ENCODE data around the gene HOXA7.
A peak's percentile ranks its signal among the peaks of the same experiment; 100 is the strongest.

Gene HOXA7

DNA sequence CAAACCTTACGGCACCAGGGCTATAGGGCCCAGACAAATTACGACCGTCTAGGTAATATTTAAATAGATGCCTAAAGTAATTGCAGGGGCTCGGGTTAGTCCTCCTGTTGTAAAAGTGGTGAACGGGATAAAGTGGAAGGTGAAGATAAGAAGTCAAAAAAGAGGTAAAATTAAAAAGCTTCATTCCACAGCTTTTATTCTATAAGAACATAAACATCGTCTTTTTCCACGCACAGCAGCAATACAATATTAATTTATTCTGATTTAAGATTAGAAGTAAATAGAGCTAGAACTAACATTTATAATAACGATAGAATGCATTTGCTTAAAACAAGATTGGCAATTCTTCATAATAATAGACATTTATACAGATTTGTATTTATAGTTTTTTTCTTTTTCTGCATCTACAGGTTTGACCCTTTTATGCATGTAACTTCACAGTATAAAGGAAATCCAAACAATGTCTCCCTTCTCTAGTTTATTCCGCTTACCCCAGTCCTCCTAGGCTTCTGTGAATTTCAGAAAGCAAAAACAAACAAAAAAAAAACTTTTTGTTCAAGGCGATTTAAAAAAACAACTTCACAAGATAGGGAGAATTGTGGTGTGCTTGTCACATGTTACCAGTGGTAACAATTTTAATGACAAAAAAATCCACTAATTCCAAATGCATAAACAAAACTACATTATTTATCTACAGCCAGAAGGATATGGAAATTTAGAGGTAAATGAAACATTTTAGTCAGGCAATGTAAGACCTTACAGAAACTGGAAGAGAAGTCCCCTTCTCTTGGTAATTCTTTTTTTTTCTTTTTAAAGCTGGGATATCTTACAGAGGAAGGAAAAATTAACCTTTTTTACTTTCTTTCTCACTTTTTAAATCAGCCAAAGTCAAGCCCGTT, 14.2 kb upstream of the HOXA7 start:
- DNase-seq (ENCODE audit: low spot score), result no peak

GRCh38 chr7:27169658-27170425, 13.4 kb upstream of the HOXA7 start:
- no peak for DNase-seq (ENCODE audit: low spot score)

DNA sequence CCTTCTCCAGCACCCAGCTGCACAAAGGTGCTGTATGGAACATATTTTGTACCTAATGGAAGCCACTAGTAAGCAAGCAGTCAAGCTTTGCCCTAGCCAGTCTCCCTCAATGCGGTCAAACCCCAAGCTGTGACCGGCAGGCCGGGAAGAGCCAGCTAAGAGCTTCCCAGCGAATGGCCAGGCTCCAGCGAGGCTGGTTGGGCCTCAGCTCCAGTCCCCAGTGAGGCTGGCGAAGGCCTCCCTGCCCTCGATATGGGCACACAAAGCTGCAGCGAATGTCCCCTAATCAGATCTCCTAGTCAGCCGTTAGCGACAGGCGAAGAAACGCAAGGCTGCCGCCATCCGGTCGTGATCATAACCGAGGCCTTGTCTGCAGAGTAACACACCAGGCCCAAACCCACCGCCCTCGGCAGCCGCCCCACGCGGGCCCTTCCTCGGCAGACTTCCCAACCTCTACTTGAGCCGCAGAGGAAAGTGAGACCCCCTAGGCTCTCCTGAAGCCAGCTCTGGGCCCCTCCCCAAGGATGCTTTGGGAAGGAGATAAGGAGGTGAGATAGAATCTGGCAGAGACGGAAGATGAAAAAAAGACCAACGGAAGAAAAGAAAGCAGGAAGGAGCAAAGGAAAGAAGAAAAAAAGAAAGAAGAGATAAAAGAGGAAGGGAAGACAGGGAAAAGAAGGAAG, 11.9 kb upstream of the HOXA7 start:
- no peak for DNase-seq (ENCODE audit: low spot score)

DNA sequence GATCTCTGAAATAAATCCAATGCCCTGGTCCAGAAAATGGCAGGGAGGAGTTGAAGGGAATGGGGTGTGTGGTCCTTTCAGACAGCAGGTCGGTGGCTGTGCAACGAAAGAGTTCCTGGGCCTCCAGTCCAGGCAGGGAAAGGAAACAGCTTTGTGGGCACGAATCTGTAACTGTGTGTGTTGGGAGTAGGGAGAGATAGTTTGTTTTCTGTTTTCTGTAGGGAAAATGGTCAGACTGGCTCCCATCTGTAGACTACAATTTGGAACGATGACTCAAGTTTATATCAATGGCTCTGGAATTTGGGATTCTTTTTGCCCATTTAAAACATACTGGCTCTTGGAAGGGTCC, 11.4 kb upstream of the HOXA7 start:
- DNase-seq (ENCODE audit: low spot score), result no peak

- no peak for DNase-seq (ENCODE audit: low spot score)
These were observed 10.3 kb upstream of the HOXA7 start for GRCh38 chr7:27166531-27167505.

GRCh38 chr7:27165996-27166530, 9.6 kb upstream of the HOXA7 start:
- no peak for DNase-seq (ENCODE audit: low spot score)

GRCh38 chr7:27165089-27165995, 8.9 kb upstream of the HOXA7 start, which contains the start of gene HOXA9:
HOXA9 (minus strand) TSS chr7:27165537; CDS start chr7:27165457, 80 bp downstream.
- no peak for DNase-seq (ENCODE audit: low spot score)

DNA sequence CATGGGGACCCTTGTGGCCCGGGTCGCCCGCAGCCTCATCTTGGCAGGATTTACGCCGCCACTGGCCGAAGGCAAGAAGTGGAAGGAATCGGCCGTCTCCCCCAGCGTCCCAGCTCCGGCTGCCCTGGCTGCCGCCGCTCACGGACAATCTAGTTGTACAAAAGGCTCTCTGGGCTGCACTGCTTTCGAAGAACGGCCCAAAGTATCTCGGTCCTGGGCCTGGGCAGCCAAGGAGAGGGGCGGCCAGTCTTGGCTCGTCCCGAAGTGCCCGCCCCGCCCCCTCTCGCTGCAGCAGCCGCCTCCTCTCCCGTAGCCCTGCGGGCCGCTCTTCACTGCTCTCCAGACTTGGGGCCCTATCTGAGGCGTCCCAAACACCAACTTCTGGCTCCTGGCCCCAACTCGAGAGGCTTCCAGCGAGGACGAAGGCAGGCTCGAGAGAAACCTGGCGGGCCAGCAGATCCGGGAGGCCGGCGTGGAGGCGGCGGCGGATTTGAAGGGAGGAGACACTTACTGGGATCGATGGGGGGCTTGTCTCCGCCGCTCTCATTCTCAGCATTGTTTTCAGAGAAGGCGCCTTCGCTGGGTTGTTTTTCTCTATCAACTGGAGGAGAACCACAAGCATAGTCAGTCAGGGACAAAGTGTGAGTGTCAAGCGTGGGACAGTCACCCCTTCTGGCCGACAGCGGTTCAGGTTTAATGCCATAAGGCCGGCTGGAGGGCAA, 8.1 kb upstream of the HOXA7 start:
- no peak for DNase-seq (ENCODE audit: low spot score)

- no peak for DNase-seq (ENCODE audit: low spot score)
These were observed 7.5 kb upstream of the HOXA7 start for GRCh38 chr7:27164045-27164366.

GRCh38 chr7:27163288-27164044, 7.0 kb upstream of the HOXA7 start:
- no peak for DNase-seq (ENCODE audit: low spot score)

DNA sequence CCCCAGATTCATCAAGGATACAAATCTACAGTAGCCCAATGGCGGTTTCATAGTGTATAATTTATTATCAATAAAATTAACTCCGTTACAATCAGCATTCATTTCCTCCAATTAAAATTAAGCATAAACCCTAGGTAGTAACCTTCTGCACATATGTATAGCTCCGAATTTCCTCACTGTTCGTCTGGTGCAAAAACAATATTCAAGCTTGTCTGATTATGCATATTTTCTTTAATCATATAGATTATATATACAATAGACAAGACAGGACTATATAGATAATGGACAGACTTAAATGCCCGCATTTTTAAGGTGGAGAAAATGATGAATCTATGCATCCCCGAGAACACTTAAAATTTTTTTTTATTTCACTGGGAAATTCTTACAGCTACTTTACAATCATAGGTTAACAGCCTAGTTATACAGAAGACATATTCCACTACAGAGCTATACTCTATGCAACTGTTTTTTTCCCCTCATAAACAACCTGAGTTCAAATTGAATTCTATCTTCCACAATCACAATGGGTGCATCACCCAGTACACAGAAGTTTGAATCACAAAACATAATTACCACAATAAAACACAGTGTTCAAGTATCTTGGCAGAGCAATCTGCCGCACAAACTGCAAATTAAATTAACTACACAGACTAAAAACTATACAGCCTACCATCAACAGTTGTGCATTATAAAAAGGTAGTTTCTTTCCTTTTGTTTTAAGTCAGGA, 6.2 kb upstream of the HOXA7 start:
- DNase-seq (ENCODE audit: low spot score), result no peak

- no peak for DNase-seq (ENCODE audit: low spot score)
These were observed 5.5 kb upstream of the HOXA7 start for GRCh38 chr7:27161721-27162560.

DNA sequence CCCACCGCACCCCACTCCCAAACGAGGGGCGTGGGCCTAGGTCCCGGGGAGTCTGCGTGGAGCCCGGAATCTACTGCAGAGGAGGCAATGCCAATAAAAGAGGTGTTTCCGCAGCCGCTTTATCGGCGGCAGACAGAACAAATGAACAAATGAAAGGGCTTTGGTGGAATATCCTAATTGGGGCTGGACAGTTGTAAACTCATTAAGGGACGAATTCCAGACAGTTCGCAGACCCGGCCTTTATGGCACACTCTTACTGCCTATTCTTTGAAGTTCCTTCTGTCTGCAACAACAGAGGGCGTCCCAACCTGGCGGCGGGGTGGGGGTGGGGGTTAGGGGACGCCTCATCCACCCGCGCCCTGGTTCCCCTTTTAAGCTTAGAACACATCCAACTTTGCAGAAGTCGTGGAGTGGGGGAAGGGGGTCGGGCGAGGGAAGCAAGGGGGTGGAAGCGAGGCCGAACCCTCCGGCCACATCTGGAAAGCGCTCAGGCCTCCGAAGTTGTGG, 4.8 kb upstream of the HOXA7 start:
- no peak for DNase-seq (ENCODE audit: low spot score)

DNA sequence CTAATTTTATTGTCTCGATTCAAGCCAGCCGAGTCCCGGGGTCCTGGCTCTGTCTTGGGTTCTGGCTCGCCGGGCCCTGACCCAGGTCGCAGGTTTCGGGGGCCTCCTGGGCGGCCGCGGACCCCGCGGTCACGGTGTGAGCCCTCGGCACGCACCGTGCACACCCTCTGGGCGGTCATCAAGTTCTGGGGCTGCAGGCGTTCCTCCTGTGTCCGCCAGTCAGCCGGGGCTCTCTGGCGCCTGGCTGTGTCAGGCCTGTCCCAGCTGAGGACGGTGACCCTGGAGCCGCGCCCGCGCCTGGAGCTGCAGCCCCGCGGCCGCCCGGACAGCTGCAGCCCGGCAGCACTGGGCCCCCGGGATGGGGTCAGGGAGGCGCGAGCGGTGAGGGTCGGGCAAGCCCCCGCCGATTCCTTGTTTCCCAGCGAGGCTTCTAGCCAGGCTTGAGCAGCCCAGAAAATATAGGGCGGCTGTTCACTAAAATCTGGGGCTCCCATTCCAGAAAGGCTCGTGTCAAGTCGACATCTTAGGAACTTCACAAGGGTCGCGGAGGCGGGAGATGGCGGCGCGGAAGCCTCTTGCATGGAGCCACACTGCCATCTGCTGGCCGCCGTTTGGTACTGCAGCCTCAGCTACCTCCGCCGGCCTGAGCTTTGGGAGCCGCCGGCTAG, 4.2 kb upstream of the HOXA7 start:
- DNase-seq (ENCODE audit: low spot score), result peak; percentile 68

- no peak for DNase-seq (ENCODE audit: low spot score)
These were observed 3.7 kb upstream of the HOXA7 start for GRCh38 chr7:27160145-27160545.
